NCI-H2171 (cell line): Measurements from ENCODE around the gene C2CD2.

Source experiments
- DNase-seq: peaks from one replicate; lab custom pipeline; 2025; lab: John Stamatoyannopoulos, UW

The C2CD2 gene

GRCh38 chr21:41865002-41865777 lies 88.6 kb downstream of the C2CD2 start:
- DNase-seq = no peak

GRCh38 chr21:41864311-41865001 lies 89.4 kb downstream of the C2CD2 start:
- DNase-seq = no peak

GRCh38 chr21:41863439-41863740 lies 90.4 kb downstream of the C2CD2 start:
- DNase-seq = no peak

- no peak for DNase-seq
Measured at GRCh38 chr21:41861987-41862386, 91.8 kb downstream of the C2CD2 start.

GRCh38 chr21:41861255-41861654 lies 92.6 kb downstream of the C2CD2 start:
- no peak for DNase-seq

GRCh38 chr21:41859297-41859980 lies 94.4 kb downstream of the C2CD2 start:
- no peak for DNase-seq

- DNase-seq = no peak
Measured at GRCh38 chr21:41858466-41859296, 95.1 kb downstream of the C2CD2 start.

GRCh38 chr21:41857771-41858300 lies 96.0 kb downstream of the C2CD2 start:
- no peak for DNase-seq

GRCh38 chr21:41856572-41856971 lies 97.2 kb downstream of the C2CD2 start:
- DNase-seq = no peak

GRCh38 chr21:41854426-41854995 lies 99.3 kb downstream of the C2CD2 start:
- DNase-seq = no peak

GRCh38 chr21:41852929-41853320 lies 100.9 kb downstream of the C2CD2 start:
- no peak for DNase-seq

- no peak for DNase-seq
Measured at GRCh38 chr21:41852151-41852928, 101.5 kb downstream of the C2CD2 start.

GRCh38 chr21:41851090-41851790 lies 102.6 kb downstream of the C2CD2 start:
- no peak for DNase-seq

- DNase-seq = no peak
Measured at GRCh38 chr21:41850085-41850484, 103.7 kb downstream of the C2CD2 start.

- DNase-seq = no peak
Measured at GRCh38 chr21:41848958-41849580, 104.7 kb downstream of the C2CD2 start.

- no peak for DNase-seq
Measured at GRCh38 chr21:41848533-41848932, 105.3 kb downstream of the C2CD2 start.

- DNase-seq = no peak
Measured at GRCh38 chr21:41847066-41847804, 106.6 kb downstream of the C2CD2 start.

GRCh38 chr21:41846536-41846935 lies 107.3 kb downstream of the C2CD2 start:
- DNase-seq = no peak

GRCh38 chr21:41846033-41846317 lies 107.8 kb downstream of the C2CD2 start:
- no peak for DNase-seq
